HG03175 (cell line): ENCODE data around the gene RSL1D1.
"Not testable (repeated sequence)": the region's sequence is repeated elsewhere in the genome, so short reads cannot be mapped to it uniquely, and the experiment has no call there.

ENCODE experiments used
- ATAC-seq: cut with Tn5 transposase; IDR thresholded peaks from one replicate; pipeline ENCODE4 v1.9.1; 2021; ENCODE audit warnings: mild to moderate bottlenecking, moderate library complexity; ENCODE audit not compliant: unreplicated experiment

RSL1D1 gene

GRCh38 chr16:11799509-11800381, 51.6 kb downstream of the RSL1D1 start:
- no peak for ATAC-seq

- no peak for ATAC-seq
These were observed 52.3 kb downstream of the RSL1D1 start for GRCh38 chr16:11799017-11799381.

GRCh38 chr16:11797957-11798299, 53.4 kb downstream of the RSL1D1 start:
- ATAC-seq = no peak

- peak; percentile 95 for ATAC-seq
These were observed 54.0 kb downstream of the RSL1D1 start, which contains the start of gene ZC3H7A for GRCh38 chr16:11797166-11797956. ZC3H7A (minus strand) TSS chr16:11797258; CDS start chr16:11782354, 14,904 bp downstream.

GRCh38 chr16:11796227-11797165, 54.8 kb downstream of the RSL1D1 start:
- ATAC-seq = peak; percentile 13

- no peak for ATAC-seq
These were observed 55.5 kb downstream of the RSL1D1 start for GRCh38 chr16:11795887-11796226.

GRCh38 chr16:11794996-11795886, 56.1 kb downstream of the RSL1D1 start:
- no peak for ATAC-seq

GRCh38 chr16:11794447-11794846, 56.9 kb downstream of the RSL1D1 start:
- no peak for ATAC-seq

GRCh38 chr16:11793840-11794239, 57.5 kb downstream of the RSL1D1 start:
- ATAC-seq = no peak

GRCh38 chr16:11792410-11793241, 58.7 kb downstream of the RSL1D1 start:
- ATAC-seq = no peak

- no peak for ATAC-seq
These were observed 60.1 kb downstream of the RSL1D1 start for GRCh38 chr16:11791144-11791828.

- no peak for ATAC-seq
These were observed 62.4 kb downstream of the RSL1D1 start for GRCh38 chr16:11788914-11789313.

GRCh38 chr16:11784980-11785599, 66.3 kb downstream of the RSL1D1 start:
- ATAC-seq = not testable (repeated sequence)

GRCh38 chr16:11784381-11784780, 67.0 kb downstream of the RSL1D1 start:
- not testable (repeated sequence) for ATAC-seq

GRCh38 chr16:11784038-11784369, 67.3 kb downstream of the RSL1D1 start:
- no peak for ATAC-seq
